Measurements from ENCODE around the gene PHF8.

PHF8 gene

DNA sequence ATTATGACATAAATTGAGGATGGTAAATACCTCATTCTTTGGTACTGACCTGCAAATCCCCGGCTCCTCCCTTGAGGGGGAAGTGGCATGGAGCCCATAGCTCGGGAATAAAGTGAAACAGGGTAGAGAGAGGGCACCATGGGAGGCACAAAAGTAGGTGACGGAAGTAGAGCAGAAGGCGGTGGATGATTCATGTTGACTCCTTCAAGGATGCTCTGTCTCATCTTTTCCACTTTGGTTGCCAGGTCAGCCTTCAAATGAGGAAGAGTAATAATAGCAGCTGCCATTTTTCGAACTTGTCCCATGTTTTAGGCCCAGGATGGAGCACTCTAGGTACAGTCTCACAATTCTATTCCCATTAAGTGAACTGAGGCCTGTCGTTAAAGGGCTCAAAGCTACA is 41.4 kb upstream of the PHF8 start:
- no peak overlapping the region for H3K4me3 Mint-ChIP-seq
- TF ChIP-seq, protein P1, sequence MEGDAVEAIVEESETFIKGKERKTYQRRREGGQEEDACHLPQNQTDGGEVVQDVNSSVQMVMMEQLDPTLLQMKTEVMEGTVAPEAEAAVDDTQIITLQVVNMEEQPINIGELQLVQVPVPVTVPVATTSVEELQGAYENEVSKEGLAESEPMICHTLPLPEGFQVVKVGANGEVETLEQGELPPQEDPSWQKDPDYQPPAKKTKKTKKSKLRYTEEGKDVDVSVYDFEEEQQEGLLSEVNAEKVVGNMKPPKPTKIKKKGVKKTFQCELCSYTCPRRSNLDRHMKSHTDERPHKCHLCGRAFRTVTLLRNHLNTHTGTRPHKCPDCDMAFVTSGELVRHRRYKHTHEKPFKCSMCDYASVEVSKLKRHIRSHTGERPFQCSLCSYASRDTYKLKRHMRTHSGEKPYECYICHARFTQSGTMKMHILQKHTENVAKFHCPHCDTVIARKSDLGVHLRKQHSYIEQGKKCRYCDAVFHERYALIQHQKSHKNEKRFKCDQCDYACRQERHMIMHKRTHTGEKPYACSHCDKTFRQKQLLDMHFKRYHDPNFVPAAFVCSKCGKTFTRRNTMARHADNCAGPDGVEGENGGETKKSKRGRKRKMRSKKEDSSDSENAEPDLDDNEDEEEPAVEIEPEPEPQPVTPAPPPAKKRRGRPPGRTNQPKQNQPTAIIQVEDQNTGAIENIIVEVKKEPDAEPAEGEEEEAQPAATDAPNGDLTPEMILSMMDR (IDR thresholded peaks at IDR 0.05; ENCODE audit: unreplicated experiment in 3 of 3): no peak
- peaks cover 24% of the 10 kb centered on the region for H3K36me3 Mint-ChIP-seq (ENCODE audit: low read depth)

DNA sequence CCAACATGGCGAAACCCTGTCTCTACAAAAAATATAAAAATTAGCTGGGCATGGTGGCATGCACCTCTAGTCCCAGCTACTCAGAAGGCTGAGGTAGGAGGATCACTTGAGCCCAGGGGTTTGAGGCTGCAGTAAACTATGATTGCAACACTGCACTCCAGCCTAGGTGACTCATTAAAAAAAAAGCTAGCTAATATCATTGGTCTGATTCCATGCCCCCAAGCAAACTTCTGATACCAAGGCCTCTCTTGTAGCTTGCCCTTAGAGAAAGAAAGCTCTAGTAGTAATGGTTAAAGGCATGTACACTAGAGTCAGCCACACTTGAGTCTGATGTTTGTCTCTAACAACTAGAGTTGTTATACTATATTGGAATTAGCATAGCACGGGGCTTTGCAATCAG is 32.6 kb upstream of the PHF8 start:
- H3K4me3 Mint-ChIP-seq: no peak overlapping the region
- H3K27me3 Mint-ChIP-seq (ENCODE audit: low read depth): no peaks in the 10 kb centered on the region
- peaks cover 2% of the 10 kb centered on the region for H3K9me3 Mint-ChIP-seq

More for the DNA sequence above, 41.4 kb upstream of the PHF8 start:
- no peak overlapping the region for H3K27ac Mint-ChIP-seq
- peaks cover 4% of the 10 kb centered on the region for H3K9me3 Mint-ChIP-seq
- H3K27me3 Mint-ChIP-seq (ENCODE audit: low read depth): no peaks in the 10 kb centered on the region
- H3K4me1 Mint-ChIP-seq: no peaks in the 10 kb centered on the region

DNA sequence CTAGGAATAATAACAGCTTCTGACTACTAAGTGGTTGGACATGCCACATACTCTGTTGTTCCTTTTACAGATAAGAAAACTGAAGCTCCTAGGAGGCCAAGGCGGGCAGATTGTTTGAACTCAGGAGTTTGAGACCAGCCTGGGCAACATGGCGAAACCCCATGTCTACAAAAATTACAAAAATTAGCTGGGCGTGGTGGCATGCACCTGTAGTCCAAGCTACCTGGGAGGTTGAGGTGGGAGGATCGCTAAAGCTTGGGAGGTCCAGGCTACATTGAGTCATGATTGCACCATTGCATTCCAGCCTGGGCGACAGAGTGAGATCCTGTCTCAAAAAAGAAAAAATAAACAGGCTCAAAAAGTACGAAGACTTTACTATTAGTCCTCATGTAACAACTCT is 30.6 kb upstream of the PHF8 start:
- Mint-ChIP-seq H3K9me3 (peaks cover 2% of the 10 kb centered on the region), H3K4me1 (no peaks in the 10 kb centered on the region), H3K36me3 (ENCODE audit: low read depth) (peaks cover 27% of the 10 kb centered on the region), H3K4me3 (no peak overlapping the region), H3K27ac (no peak overlapping the region), H3K27me3 (ENCODE audit: low read depth) (no peaks in the 10 kb centered on the region)
- TF ChIP-seq, protein P1 (IDR thresholded peaks at IDR 0.05; ENCODE audit: unreplicated experiment in 3 of 3): no peak

More for the DNA sequence above, 32.6 kb upstream of the PHF8 start:
- Mint-ChIP-seq H3K27ac (no peak overlapping the region), H3K36me3 (ENCODE audit: low read depth) (peaks cover 27% of the 10 kb centered on the region), H3K4me1 (no peaks in the 10 kb centered on the region)
- TF ChIP-seq, protein P1 (IDR thresholded peaks at IDR 0.05; ENCODE audit: unreplicated experiment in 3 of 3): no peak

DNA sequence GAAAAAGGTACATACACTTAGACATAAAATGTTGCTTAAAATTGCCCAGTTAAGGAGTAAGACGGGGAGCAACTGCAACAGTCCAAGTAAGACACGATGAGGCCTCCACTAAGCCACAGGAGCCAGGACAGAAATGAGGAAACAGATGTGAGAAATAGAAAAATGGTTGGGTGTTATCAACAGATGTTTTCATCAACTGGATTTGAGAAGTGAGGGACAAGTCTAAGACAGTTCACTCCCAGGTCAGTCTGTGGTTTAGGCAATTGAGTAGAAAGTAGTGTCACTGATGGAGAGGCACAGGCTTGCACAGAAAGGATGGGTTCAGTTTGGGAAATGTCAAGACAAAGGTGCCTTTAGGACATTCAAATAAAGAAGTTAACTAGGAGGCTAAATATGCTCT is 23.5 kb upstream of the PHF8 start:
- H3K4me1 Mint-ChIP-seq: no peaks in the 10 kb centered on the region
- H3K27me3 Mint-ChIP-seq (ENCODE audit: low read depth): no peaks in the 10 kb centered on the region
- no peak overlapping the region for H3K27ac Mint-ChIP-seq
- H3K36me3 Mint-ChIP-seq (ENCODE audit: low read depth): peaks cover 24% of the 10 kb centered on the region
- H3K4me3 Mint-ChIP-seq: no peak overlapping the region
- peaks cover 7% of the 10 kb centered on the region for H3K9me3 Mint-ChIP-seq
- TF ChIP-seq, protein P1 (IDR thresholded peaks at IDR 0.05; ENCODE audit: unreplicated experiment in 3 of 3): no peak

DNA sequence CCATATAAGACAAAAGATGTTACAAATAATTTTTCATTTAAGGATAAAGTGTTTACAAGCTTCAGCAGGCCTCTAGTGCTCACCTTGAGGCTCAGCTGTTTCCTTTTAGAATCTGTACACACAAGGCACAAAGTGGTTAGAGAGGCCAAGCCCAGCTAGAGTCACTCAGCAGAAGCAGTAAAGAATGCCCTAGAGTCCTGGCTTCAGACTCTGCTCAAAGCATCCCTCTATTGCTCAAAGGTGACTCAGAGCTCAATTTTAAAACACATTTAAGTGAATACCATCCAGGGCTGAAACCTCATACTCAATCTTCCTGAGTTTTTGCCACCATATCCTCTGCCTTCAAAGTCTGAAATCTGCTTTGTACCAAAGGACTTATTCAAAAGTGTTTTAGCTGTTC is 22.6 kb upstream of the PHF8 start:
- Mint-ChIP-seq H3K27me3 (ENCODE audit: low read depth) (no peaks in the 10 kb centered on the region), H3K36me3 (ENCODE audit: low read depth) (peaks cover 21% of the 10 kb centered on the region), H3K4me1 (no peaks in the 10 kb centered on the region), H3K27ac (no peak overlapping the region), H3K4me3 (no peak overlapping the region), H3K9me3 (peaks cover 7% of the 10 kb centered on the region)
- TF ChIP-seq, protein P1 (IDR thresholded peaks at IDR 0.05; ENCODE audit: unreplicated experiment in 3 of 3): no peak

DNA sequence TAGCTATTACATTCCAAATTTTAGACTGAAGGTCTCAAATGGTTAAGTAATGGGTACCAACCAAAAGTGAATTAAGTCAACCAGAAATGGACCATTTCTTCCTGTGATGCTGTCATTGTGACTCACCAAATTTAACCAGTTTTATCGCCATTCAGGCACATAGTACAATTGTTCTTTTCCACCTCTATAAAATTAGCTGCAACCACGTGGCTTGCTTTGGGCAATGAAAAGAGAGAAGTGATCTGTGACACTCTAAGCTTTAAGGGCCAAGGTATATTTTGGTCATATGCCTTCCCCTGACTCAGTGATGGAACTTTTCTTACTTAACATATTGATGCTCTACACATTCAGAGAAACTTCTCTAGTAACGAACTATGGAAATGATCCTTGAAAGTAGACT is 20.3 kb upstream of the PHF8 start:
- TF ChIP-seq, protein P1 (IDR thresholded peaks at IDR 0.05; ENCODE audit: unreplicated experiment in 3 of 3): no peak
- Mint-ChIP-seq H3K27me3 (ENCODE audit: low read depth) (no peaks in the 10 kb centered on the region), H3K9me3 (peaks cover 11% of the 10 kb centered on the region), H3K36me3 (ENCODE audit: low read depth) (peaks cover 16% of the 10 kb centered on the region), H3K4me1 (no peaks in the 10 kb centered on the region), H3K4me3 (no peak overlapping the region), H3K27ac (no peak overlapping the region)
